ENCODE measurements around the gene FAN1. TPM values are rescaled to one million over a fixed set of nuclear protein-coding genes. Genes with fewer than 3 reads are reported as not detected.

The FAN1 gene
- polyA plus RNA-seq, 1 of the 3 experiments (the other 2 are of a cell fraction), result 5.7 TPM

GRCh38 chr15:30984542-30984941, 80.8 kb downstream of the FAN1 start:
- H3K4me1 ChIP-seq (ENCODE audit: control insufficient read depth in 1 of 2, insufficient read depth in 2 of 2, low read depth in 1 of 2, low read length in 1 of 2), result peaks cover 6 to 18% of the 10 kb centered on the region in 2 experiments
- peaks cover 17 to 30% of the 10 kb centered on the region in 2 experiments for H3K36me3 ChIP-seq (replicated peaks in 1 of 2; ENCODE audit: control insufficient read depth in 1 of 2, insufficient read depth in 2 of 2, low read length in 1 of 2)
- TF ChIP-seq JUND (IDR thresholded peaks at IDR 0.05) (no peak), SIN3A (IDR thresholded peaks at IDR 0.05; ENCODE audit: borderline replicate concordance, low read depth, low read length) (no peak), RCOR1 (IDR thresholded peaks at IDR 0.05; ENCODE audit: low read length) (0 out of 2 replicates have a peak, but pooled peaks have one; percentile 38), RFX5 (IDR thresholded peaks at IDR 0.05; ENCODE audit: low read length) (no peak), RAD21 (IDR thresholded peaks at IDR 0.05; ENCODE audit: low read length) (no peak), ELF1 (IDR thresholded peaks at IDR 0.05) (no peak), FOSL2 (IDR thresholded peaks at IDR 0.05; ENCODE audit: borderline replicate concordance, low read depth) (no peak), GATA2 (CRISPR knock-in tag; IDR thresholded peaks at IDR 0.05) (peak; percentile 85), ZBTB33 (IDR thresholded peaks at IDR 0.05; ENCODE audit: borderline replicate concordance, low read depth) (no peak), FOXM1 (IDR thresholded peaks at IDR 0.05; ENCODE audit: low read depth) (no peak), EP300 (IDR thresholded peaks at IDR 0.05; ENCODE audit: borderline replicate concordance in 1 of 2, low read depth in 1 of 2, low read length in 1 of 2) (no peak), RXRA (IDR thresholded peaks at IDR 0.05; ENCODE audit: borderline replicate concordance, low read depth) (no peak)
- TF ChIP-seq, protein P1, sequence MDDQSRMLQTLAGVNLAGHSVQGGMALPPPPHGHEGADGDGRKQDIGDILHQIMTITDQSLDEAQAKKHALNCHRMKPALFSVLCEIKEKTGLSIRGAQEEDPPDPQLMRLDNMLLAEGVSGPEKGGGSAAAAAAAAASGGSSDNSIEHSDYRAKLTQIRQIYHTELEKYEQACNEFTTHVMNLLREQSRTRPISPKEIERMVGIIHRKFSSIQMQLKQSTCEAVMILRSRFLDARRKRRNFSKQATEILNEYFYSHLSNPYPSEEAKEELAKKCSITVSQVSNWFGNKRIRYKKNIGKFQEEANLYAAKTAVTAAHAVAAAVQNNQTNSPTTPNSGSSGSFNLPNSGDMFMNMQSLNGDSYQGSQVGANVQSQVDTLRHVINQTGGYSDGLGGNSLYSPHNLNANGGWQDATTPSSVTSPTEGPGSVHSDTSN (IDR thresholded peaks at IDR 0.05), result no peak
- TF ChIP-seq, protein P2, sequence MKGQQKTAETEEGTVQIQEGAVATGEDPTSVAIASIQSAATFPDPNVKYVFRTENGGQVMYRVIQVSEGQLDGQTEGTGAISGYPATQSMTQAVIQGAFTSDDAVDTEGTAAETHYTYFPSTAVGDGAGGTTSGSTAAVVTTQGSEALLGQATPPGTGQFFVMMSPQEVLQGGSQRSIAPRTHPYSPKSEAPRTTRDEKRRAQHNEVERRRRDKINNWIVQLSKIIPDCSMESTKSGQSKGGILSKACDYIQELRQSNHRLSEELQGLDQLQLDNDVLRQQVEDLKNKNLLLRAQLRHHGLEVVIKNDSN (IDR thresholded peaks at IDR 0.05; ENCODE audit: borderline replicate concordance, low read depth), result no peak
- H3K27me3 ChIP-seq (ENCODE audit: insufficient read depth), result no peaks in the 10 kb centered on the region
- no peaks in the 10 kb centered on the region for H3K9me2 ChIP-seq
- peaks cover 75% of the 10 kb centered on the region for H3K79me2 ChIP-seq (ENCODE audit: insufficient read depth)
- H3K4me3 ChIP-seq (ENCODE audit: low read depth in 2 of 2, low read length in 1 of 2), result peak overlapping the region; percentile 1 to 27; a peak in 2 of 4 replicates
- POLR2A ChIA-PET, result interaction anchor here (0.8 kb wide), 1 partner anchor 40 kb away, joined by 3 read pairs; no protein-coding TSS in a partner anchor
- CTCF ChIA-PET, result interaction anchor here (1.0 to 3.7 kb wide), 3 partner anchors 16 to 144 kb away, joined by 3 to 29 read pairs (median 5); no protein-coding TSS in a partner anchor
- H3K4me2 ChIP-seq, result peak overlapping the region; percentile 57
- peaks cover 4% of the 10 kb centered on the region for H3F3A ChIP-seq (replicated peaks; ENCODE audit: insufficient read depth)
- DNase-seq, result peak; percentile 64
- WGBS (ENCODE audit: low lambda C conversion rate), result 60% methylated on average over 6 of the region's 6 CpGs
- H3K9me3 ChIP-seq, result no peaks in the 10 kb centered on the region
- peak overlapping the region; percentile 46 to 53; a peak in 3 of 4 replicates for H3K27ac ChIP-seq (ENCODE audit: low read depth in 2 of 2, low read length in 1 of 2)
- H2AFZ ChIP-seq (ENCODE audit: low read depth), result no peak overlapping the region
- peaks cover 17% of the 10 kb centered on the region; the same call in 1 of the 2 replicates for H4K20me1 ChIP-seq (ENCODE audit: insufficient read depth)
- H3K9ac ChIP-seq, result no peak overlapping the region
